HG03442 (cell line): ENCODE measurements around the gene CCT7.
"Not testable (repeated sequence)": the region's sequence is repeated elsewhere in the genome, so short reads cannot be mapped to it uniquely, and the experiment has no call there.

ENCODE experiments used
- ATAC-seq: cut with Tn5 transposase; IDR thresholded peaks from one replicate; pipeline ENCODE4 v1.9.1; 2021; ENCODE audit warnings: mild to moderate bottlenecking, moderate library complexity; ENCODE audit not compliant: unreplicated experiment

The CCT7 gene

GRCh38 chr2:73254343-73255006 lies 20.4 kb downstream of the CCT7 start:
- ATAC-seq, result no peak

- ATAC-seq, result no peak
Observed at GRCh38 chr2:73255007-73255644, 21.0 kb downstream of the CCT7 start.

- ATAC-seq, result no peak
Observed at GRCh38 chr2:73255907-73256617, 22.0 kb downstream of the CCT7 start.

GRCh38 chr2:73256618-73256922 lies 22.5 kb downstream of the CCT7 start:
- no peak for ATAC-seq

- no peak for ATAC-seq
Observed at GRCh38 chr2:73257021-73257420, 22.9 kb downstream of the CCT7 start.

- no peak for ATAC-seq
Observed at GRCh38 chr2:73257425-73258125, 23.5 kb downstream of the CCT7 start.

- no peak for ATAC-seq
Observed at GRCh38 chr2:73258186-73258912, 24.2 kb downstream of the CCT7 start.

- ATAC-seq, result no peak
Observed at GRCh38 chr2:73258913-73259215, 24.8 kb downstream of the CCT7 start.

GRCh38 chr2:73259276-73259675 lies 25.2 kb downstream of the CCT7 start:
- no peak for ATAC-seq

GRCh38 chr2:73259704-73260337 lies 25.7 kb downstream of the CCT7 start:
- no peak for ATAC-seq

GRCh38 chr2:73260338-73260984 lies 26.4 kb downstream of the CCT7 start:
- no peak for ATAC-seq

- no peak for ATAC-seq
Observed at GRCh38 chr2:73262108-73262651, 28.1 kb downstream of the CCT7 start.

- ATAC-seq, result not testable (repeated sequence)
Observed at GRCh38 chr2:73262691-73263429, 28.8 kb downstream of the CCT7 start.

GRCh38 chr2:73263540-73264331 lies 29.6 kb downstream of the CCT7 start:
- no peak for ATAC-seq

GRCh38 chr2:73264332-73264606 lies 30.2 kb downstream of the CCT7 start:
- no peak for ATAC-seq

- no peak for ATAC-seq
Observed at GRCh38 chr2:73264783-73265182, 30.7 kb downstream of the CCT7 start.

- ATAC-seq, result no peak
Observed at GRCh38 chr2:73265298-73266060, 31.4 kb downstream of the CCT7 start.
